GM19023 (cell line): ENCODE results near the gene FGD2.
"Not testable (repeated sequence)": the region's sequence is repeated elsewhere in the genome, so short reads cannot be mapped to it uniquely, and the experiment has no call there.

ENCODE experiments used
- ATAC-seq: cut with Tn5 transposase; IDR thresholded peaks from one replicate; pipeline ENCODE4 v1.9.1; 2021; ENCODE audit warnings: mild to moderate bottlenecking, moderate library complexity; ENCODE audit not compliant: unreplicated experiment

FGD2 gene

GRCh38 chr6:36989264-36989663, 16.2 kb upstream of the FGD2 start:
- no peak for ATAC-seq

GRCh38 chr6:36990401-36990800, 15.1 kb upstream of the FGD2 start:
- ATAC-seq, result not testable (repeated sequence)

- ATAC-seq, result no peak
Observed at GRCh38 chr6:36997811-36998722, 7.4 kb upstream of the FGD2 start.

GRCh38 chr6:36998723-36999038, 6.8 kb upstream of the FGD2 start:
- no peak for ATAC-seq

GRCh38 chr6:36999061-36999750, 6.2 kb upstream of the FGD2 start:
- ATAC-seq, result no peak

GRCh38 chr6:36999751-37000125, 5.7 kb upstream of the FGD2 start:
- no peak for ATAC-seq

- no peak for ATAC-seq
Observed at GRCh38 chr6:37004044-37004980, 1.1 kb upstream of the FGD2 start.

GRCh38 chr6:37005827-37006567, 542 bp downstream of the FGD2 start:
- ATAC-seq, result peak; percentile 15

GRCh38 chr6:37006793-37007339, 1.4 kb downstream of the FGD2 start:
- no peak for ATAC-seq

GRCh38 chr6:37007340-37008043, 2.0 kb downstream of the FGD2 start:
- no peak for ATAC-seq

GRCh38 chr6:37008484-37009465, 3.3 kb downstream of the FGD2 start:
- ATAC-seq, result no peak

GRCh38 chr6:37010402-37010892, 5.0 kb downstream of the FGD2 start:
- no peak for ATAC-seq

GRCh38 chr6:37011656-37012378, 6.4 kb downstream of the FGD2 start:
- no peak for ATAC-seq

GRCh38 chr6:37013516-37014491, 8.3 kb downstream of the FGD2 start:
- ATAC-seq, result no peak

- no peak for ATAC-seq
Observed at GRCh38 chr6:37014667-37015066, 9.2 kb downstream of the FGD2 start.

- ATAC-seq, result no peak
Observed at GRCh38 chr6:37015532-37015931, 10.1 kb downstream of the FGD2 start.
